Activated T-helper 9 cell treated with anti-CD3 and anti-CD28 coated beads, Interleukin-2, amount 50 U/mL, for 16 hours (primary cell): ENCODE results near the gene TMEM185A.
"Not testable (repeated sequence)": the region's sequence is repeated elsewhere in the genome, so short reads cannot be mapped to it uniquely, and the experiment has no call there.

Experiments used
- DNase-seq: peaks from one replicate; pipeline ENCODE4 v3.0.0-alpha.2; 2020; ENCODE audit warnings: low read depth

TMEM185A gene

GRCh38 chrX:149619662-149620061, 11.9 kb downstream of the TMEM185A start:
- DNase-seq, result not testable (repeated sequence)

- DNase-seq, result no peak
Observed at GRCh38 chrX:149618871-149619270, 12.7 kb downstream of the TMEM185A start.

DNA sequence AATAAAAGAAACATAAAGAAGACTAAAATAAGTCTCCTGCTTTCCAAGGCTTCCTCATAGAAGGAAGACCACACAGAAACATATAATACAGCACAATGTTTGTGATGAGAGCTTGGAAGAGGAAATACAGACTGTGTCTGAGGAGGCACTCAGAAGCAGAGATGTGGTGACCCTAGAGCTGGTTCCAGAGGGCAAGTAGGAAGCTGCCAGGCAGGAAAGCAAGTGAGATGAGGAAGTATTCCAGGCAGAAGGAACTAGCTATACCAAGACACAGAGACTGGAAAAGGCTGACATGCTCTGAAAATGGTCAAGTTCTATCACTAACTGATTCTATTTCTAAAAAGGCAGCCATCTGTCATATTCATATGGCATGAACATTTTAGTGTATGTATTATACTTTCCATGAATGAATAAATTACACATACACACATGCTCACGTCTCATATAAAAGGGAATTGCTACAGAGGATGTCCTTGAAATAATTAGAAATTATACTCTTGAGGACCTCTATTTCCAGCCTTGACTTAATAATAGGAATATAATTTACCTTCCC, 19.9 kb downstream of the TMEM185A start:
- no peak for DNase-seq

GRCh38 chrX:149610511-149610910, 21.1 kb downstream of the TMEM185A start:
- DNase-seq, result no peak

- no peak for DNase-seq
Observed at GRCh38 chrX:149607699-149608098, 23.9 kb downstream of the TMEM185A start.

GRCh38 chrX:149605248-149605885, 26.2 kb downstream of the TMEM185A start:
- not testable (repeated sequence) for DNase-seq

DNA sequence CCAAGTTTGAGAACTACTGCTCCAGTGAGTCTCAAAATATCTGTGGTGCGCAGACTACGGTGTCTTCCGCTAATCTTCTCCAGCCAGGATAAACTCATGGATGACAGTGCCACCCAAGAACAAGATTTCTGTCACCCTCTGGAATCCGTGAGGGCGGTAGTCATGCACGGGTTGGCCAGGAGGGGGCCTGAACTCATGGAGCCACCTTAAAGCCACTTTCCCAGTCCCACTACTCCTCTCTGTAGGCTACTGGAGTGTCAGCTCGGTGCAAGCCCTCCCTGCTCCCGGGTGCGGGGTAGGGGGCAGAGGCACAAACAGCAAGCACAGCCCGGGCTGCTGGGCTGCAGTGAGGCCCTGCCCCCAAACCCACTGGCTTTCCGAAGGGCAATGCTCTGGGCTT, 33.0 kb downstream of the TMEM185A start:
- not testable (repeated sequence) for DNase-seq

DNA sequence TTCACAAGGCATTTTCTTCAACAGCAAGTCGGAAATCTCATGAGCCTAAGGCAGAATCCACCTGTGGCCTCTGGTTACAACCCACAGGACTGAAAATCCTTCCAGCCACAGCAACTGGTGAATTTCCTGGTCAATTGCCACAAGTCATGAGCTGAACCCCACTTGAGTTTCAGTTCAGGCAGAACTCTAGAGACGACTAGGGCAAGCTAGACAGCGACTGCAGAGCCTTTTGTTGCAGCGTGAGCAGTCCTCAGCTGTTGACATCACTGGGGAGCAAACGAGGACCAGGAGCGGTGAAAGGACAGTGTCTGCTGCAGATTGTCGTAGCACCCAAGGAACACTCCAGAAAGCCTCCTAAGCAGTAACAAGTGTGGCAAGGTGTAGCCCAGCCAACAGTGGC, 35.6 kb downstream of the TMEM185A start:
- DNase-seq, result not testable (repeated sequence)

DNA sequence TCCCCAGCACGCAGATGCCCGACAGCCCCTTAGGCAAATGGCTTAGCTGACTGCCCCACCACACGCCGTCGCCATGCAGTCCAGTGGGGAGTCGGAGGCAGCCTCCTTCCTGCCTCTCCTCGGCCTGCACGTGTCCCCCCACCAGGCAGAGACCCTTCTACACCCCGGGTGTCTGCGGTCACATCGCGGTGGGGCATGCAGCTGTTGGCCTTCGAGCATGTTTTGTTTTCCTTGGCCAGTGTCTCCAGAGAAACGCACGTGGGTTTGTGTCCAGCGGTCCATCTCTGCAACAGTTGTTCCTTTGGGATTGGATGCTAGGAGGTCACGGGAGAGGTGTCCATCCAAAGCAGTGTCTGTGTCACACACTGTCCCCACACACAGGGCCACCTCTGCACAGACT, 36.4 kb downstream of the TMEM185A start, which contains the start of gene HSFX2:
Gene HSFX2, minus strand, starts transcription at position 101 of the 400 bp plus-strand sequence. CDS start 614 bp downstream, outside the sequence.
- not testable (repeated sequence) for DNase-seq

DNA sequence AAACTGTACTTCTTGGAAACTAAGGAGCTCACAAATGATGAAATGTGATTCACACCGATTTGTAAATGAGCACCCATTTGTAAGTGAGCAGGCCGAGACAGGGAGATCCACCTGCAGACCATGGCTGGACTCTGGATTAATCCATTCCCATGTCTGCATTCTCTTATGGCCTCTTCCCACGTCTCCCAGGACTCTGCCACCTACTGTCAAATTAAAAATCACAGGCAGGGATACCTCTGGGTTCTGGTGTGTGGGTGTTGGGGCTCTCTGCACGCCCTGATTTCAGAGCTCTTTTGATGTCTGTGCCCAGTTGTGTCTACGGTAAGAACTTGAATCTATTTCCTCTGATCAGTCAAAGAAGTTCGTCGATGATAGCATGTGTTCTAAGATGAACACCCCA, 40.6 kb downstream of the TMEM185A start:
- not testable (repeated sequence) for DNase-seq

GRCh38 chrX:149587359-149587758, 44.2 kb downstream of the TMEM185A start, which contains the start of gene MAGEA9B:
MAGEA9B (minus strand) TSS chrX:149587459; CDS start chrX:149583179, 4,280 bp downstream.
- not testable (repeated sequence) for DNase-seq

- not testable (repeated sequence) for DNase-seq
Observed at GRCh38 chrX:149585631-149586030, 46.0 kb downstream of the TMEM185A start.

GRCh38 chrX:149573456-149573855, 58.1 kb downstream of the TMEM185A start:
- not testable (repeated sequence) for DNase-seq

- no peak for DNase-seq
Observed at GRCh38 chrX:149572743-149573142, 58.8 kb downstream of the TMEM185A start.

- no peak for DNase-seq
Observed at GRCh38 chrX:149571770-149572169, 59.8 kb downstream of the TMEM185A start.

- no peak for DNase-seq
Observed at GRCh38 chrX:149570668-149571067, 60.9 kb downstream of the TMEM185A start.

DNA sequence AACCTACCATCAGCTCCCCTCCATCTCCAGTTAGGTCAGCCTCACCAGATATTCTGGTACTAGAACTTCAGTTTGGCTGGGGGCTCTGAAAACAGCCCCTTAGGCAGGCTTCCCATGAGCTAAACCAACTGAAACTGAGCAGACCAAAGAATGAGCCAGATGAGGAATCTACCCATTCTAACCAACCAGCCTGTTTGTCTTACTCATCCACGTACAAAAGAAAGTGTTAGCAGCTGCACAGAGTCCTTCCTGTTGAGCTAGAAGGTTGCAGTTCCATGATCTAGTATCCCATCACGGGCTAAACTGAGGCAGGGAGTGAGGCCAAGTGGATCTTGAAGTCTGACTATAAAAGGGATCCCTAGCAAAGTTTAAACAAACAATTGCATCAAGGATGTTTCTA, 61.8 kb downstream of the TMEM185A start:
- no peak for DNase-seq

- DNase-seq, result no peak
Observed at GRCh38 chrX:149568701-149569296, 62.8 kb downstream of the TMEM185A start.

GRCh38 chrX:149567621-149568417, 63.8 kb downstream of the TMEM185A start:
- DNase-seq, result no peak

- DNase-seq, result no peak
Observed at GRCh38 chrX:149563359-149563758, 68.2 kb downstream of the TMEM185A start.

DNA sequence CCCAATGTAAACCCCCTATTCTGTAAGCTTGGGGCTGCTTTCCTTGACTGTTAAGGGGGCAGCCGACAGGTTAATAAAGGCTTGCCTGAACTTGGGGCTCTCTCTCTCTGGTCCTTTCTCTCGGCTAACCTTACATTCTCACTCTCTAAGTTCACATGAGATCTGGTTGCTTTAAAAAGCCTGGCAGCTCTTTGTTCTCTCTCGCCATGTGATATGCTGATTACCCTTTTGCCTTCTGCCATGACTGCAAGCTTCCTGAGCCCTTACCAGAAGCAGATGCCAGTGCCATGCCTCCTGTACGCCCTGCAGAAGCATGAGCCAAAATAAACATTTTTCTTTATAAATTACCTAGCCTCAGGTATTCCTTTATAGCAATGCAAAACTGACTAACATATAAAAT, 76.3 kb downstream of the TMEM185A start:
- not testable (repeated sequence) for DNase-seq

GRCh38 chrX:149551939-149552248, 79.7 kb downstream of the TMEM185A start:
- not testable (repeated sequence) for DNase-seq
